IPS-18c (cell line): ENCODE data around the gene HNRNPH1.

Experiments used
- H3K4me3 ChIP-seq: 2 replicates; pipeline ENCODE4 v1.7.0; 2013; ENCODE audit warnings: low read depth, mild to moderate bottlenecking, low read length, moderate library complexity; ENCODE audit not compliant: insufficient read depth
- H3K9me3 ChIP-seq: one replicate; pipeline ENCODE4 v1.6.1; 2013; ENCODE audit warnings: mild to moderate bottlenecking, low read length, moderate library complexity; ENCODE audit not compliant: control insufficient read depth, insufficient read depth

HNRNPH1 gene

GRCh38 chr5:179610109-179610902, 13.2 kb downstream of the HNRNPH1 start:
- H3K4me3 ChIP-seq: no peak overlapping the region
- H3K9me3 ChIP-seq: no peaks in the 10 kb centered on the region

DNA sequence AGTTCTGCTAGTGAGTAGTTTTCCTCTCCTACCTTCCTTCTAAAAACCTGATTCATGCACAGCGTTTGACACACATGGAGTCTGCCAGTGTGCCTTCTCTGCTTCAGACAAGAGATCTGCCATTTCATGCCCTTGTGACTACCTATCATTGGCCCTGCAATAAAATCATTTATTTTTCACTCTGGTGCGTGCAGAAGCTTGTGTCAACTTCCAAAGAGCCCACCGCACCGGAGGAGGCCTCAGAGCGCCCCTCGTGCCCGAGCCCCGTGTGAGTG, 13.7 kb downstream of the HNRNPH1 start:
- Histone ChIP-seq H3K9me3 (no peaks in the 10 kb centered on the region), H3K4me3 (no peak overlapping the region)

- no peak overlapping the region for H3K4me3 ChIP-seq
- H3K9me3 ChIP-seq: no peaks in the 10 kb centered on the region
Observed at GRCh38 chr5:179608131-179608581, 15.3 kb downstream of the HNRNPH1 start.

GRCh38 chr5:179607160-179607931, 16.1 kb downstream of the HNRNPH1 start:
- H3K4me3 ChIP-seq: no peak overlapping the region
- H3K9me3 ChIP-seq: no peaks in the 10 kb centered on the region

- Histone ChIP-seq H3K9me3 (no peaks in the 10 kb centered on the region), H3K4me3 (no peak overlapping the region)
Observed at GRCh38 chr5:179606910-179607159, 16.6 kb downstream of the HNRNPH1 start.

GRCh38 chr5:179606071-179606909, 17.2 kb downstream of the HNRNPH1 start:
- Histone ChIP-seq H3K9me3 (no peaks in the 10 kb centered on the region), H3K4me3 (no peak overlapping the region)

DNA sequence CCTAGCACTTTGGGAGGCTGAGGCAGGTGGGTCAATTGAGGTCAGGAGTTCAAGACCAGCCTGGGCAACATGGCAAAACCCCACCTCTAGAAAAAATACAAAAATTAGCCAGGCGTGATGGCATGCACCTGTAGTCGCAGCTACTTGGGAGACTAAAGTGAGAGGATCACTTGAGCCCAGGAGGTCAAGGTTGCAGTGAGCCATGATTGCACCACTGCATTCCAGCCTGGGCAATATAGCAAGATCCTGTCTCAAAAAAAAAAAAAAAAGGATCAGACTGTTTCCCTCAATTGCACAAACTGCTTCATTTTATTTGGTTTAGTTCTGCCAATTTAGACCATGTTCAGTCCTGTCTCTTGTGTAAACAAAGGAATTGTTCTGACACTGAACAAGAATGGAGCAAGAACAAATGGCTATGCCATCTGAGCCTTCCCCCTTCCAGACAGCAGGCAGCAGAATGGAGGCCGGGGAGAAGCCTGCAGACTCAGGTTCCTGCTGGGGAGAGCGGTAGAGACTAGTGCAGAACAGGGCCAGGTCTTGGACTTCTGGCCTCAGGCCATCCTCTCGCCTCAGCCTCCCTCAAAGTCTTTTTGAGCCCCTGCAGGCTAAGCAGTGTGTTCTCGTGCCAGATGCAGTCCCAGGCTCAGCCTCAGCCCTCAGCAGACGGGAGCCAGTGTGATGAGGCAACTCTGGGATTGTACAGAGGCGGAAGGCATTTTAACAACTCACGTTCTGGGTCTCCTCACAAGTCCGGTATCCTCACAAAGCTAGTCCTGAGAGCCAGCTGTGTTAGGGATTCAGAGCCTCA, 18.2 kb downstream of the HNRNPH1 start:
- no peak overlapping the region for H3K4me3 ChIP-seq
- H3K9me3 ChIP-seq: no peaks in the 10 kb centered on the region

- Histone ChIP-seq H3K9me3 (no peaks in the 10 kb centered on the region), H3K4me3 (no peak overlapping the region)
Observed at GRCh38 chr5:179603308-179603707, 20.2 kb downstream of the HNRNPH1 start.

- no peak overlapping the region for H3K4me3 ChIP-seq
- H3K9me3 ChIP-seq: no peaks in the 10 kb centered on the region
Observed at GRCh38 chr5:179601871-179602625, 21.4 kb downstream of the HNRNPH1 start.

DNA sequence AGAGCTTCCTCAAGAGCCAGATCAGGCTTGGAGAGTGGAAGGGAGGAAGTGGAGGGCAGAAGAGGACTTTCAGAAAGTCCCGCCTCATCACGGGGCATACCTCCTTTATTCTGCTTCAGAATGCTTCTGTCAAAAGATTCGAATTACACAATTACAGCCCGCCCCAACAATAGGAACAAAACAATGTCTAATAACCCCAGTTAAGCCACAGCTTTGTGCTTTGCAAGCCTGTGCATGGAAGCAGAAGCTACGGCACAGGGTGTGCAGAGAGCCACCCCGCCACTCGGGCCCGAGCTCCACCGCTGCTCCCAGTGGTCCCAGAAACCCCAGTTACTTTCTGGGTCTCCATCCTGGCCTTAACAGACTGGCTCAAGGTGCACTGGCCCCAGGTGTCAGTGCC, 23.5 kb downstream of the HNRNPH1 start:
- Histone ChIP-seq H3K4me3 (no peak overlapping the region), H3K9me3 (no peaks in the 10 kb centered on the region)

DNA sequence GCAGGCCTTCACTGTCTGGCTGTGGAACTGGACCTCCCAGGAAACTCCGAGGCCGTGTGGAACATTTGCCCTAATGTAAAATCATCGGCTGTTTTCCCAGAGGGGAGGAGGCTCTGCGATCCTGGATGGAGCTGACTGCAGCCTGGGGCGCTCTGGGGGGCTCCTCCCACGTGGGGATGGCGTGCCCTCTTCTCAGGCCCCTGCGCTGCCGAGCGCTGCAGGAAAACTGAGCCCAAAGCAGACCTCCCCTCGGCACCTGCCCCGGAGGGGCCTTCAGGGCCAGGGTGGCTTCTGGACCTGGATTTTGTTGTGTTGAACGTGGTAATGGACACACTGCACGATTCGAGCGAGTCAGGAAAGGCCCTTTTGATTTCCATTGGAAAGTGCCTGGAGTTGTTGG, 23.9 kb downstream of the HNRNPH1 start:
- Histone ChIP-seq H3K9me3 (no peaks in the 10 kb centered on the region), H3K4me3 (no peak overlapping the region)

DNA sequence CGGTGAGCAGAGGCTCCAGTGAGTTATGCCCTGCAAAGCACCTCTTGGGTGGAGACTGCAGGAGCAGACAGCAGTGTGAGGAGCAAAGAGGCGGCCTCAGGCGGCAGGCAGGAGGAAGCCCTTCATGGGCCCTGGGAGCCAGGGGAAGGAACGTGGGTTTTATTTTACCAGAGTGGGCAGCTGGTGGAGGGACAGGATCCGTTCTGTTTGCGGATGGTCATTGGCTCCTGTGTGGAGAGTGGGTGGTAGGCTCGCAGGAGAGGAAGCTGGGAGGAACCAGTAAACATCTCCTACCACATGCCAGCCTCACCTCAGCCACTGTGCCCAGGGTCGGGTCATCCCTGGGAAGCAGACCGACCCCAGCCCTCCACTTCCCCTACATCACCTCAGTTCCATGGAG, 24.4 kb downstream of the HNRNPH1 start:
- Histone ChIP-seq H3K4me3 (no peak overlapping the region), H3K9me3 (no peaks in the 10 kb centered on the region)

DNA sequence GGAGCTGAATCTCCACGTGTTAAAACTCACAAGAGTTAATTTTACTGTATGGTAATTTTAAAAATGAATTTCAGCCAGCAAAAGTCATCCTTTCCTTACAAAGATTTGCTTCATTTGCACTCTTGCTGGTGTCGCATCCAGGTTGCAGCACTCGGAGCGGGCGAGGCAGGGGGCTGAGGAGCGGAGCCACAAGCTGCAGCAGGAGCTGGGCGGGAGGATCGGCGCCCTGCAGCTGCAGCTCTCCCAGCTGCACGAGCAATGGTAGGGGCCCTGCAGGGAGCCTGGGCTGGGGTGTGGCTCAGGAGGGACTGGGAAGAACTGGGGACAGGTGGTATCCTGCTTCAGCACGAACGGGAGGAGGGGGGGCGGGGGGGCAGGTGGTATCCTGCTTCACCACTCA, 27.1 kb downstream of the HNRNPH1 start:
- no peaks in the 10 kb centered on the region for H3K9me3 ChIP-seq

GRCh38 chr5:179595916-179596315, 27.6 kb downstream of the HNRNPH1 start:
- Histone ChIP-seq H3K4me3 (no peak overlapping the region), H3K9me3 (no peaks in the 10 kb centered on the region)

More for the DNA sequence above, 27.1 kb downstream of the HNRNPH1 start:
- no peak overlapping the region for H3K4me3 ChIP-seq

DNA sequence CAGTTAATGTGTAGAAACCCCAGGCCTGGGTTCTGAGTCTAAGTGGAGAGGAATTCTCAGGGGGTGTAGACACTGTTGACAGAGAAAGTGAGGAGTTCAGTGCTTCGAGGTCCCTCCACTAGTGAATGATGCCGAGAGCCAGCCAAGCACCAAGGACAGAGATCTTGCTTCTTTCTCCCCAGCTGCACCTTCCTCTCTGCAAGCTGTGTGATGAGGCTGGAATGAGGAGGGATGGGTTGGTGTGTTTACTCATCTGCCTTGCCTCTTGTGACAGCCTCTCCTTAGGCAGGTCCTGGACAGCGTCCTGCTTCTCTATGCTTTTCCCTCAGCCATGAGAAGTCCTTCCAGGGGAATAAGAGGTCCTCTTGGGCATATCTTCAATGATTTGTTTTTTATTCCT, 35.3 kb downstream of the HNRNPH1 start:
- Histone ChIP-seq H3K9me3 (no peaks in the 10 kb centered on the region), H3K4me3 (no peak overlapping the region)

DNA sequence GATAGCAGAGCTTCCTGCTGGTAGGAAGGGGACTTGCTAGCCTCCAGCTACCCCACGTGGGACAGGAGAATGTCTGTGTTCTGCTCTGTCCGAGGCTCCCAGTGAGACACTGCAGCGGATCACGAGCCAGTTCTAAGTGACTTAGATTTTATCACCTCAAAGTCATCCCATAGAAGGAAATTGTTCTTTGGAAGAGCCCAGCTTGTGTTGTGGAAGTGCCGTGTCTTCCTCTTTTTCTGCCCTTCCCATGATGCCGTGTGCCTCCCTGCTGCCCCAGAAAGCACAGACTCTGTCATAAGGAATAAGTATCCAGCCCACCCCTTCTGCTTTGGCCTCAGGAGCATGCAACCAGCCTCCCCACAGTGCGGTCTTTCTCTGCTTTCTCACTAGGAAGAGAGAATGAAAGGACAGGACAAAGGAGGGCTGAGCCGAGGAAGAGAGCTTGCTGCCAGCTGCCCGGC, 37.5 kb downstream of the HNRNPH1 start:
- Histone ChIP-seq H3K4me3 (no peak overlapping the region), H3K9me3 (no peaks in the 10 kb centered on the region)
